ENCODE measurements around the gene EEF1E1.

DNA sequence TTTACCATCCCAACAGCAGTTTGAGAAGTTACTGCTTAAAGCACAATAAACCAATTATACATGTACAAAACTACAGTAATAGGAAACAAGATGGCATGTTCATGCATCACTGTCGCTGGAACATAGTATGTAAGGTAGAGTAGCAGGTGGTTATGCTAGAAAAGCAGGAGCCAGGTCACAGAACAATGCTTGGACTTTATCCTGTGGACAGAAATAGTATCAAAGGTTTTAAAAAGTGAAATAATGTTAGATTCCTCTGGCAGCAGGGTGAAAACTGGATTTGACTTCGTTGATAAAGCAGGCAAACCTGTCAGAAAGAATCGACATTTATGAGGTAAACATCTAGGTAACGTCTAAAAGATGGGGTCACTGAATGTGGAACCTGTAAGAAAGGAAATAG, 40.6 kb downstream of the EEF1E1 start:
- no peak for TF ChIP-seq ZNF133 (tag by site-specific recombination; IDR thresholded peaks at IDR 0.05)
- TF ChIP-seq, protein P1, sequence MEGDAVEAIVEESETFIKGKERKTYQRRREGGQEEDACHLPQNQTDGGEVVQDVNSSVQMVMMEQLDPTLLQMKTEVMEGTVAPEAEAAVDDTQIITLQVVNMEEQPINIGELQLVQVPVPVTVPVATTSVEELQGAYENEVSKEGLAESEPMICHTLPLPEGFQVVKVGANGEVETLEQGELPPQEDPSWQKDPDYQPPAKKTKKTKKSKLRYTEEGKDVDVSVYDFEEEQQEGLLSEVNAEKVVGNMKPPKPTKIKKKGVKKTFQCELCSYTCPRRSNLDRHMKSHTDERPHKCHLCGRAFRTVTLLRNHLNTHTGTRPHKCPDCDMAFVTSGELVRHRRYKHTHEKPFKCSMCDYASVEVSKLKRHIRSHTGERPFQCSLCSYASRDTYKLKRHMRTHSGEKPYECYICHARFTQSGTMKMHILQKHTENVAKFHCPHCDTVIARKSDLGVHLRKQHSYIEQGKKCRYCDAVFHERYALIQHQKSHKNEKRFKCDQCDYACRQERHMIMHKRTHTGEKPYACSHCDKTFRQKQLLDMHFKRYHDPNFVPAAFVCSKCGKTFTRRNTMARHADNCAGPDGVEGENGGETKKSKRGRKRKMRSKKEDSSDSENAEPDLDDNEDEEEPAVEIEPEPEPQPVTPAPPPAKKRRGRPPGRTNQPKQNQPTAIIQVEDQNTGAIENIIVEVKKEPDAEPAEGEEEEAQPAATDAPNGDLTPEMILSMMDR (tag by site-specific recombination; IDR thresholded peaks at IDR 0.05), result no peak
- TF ChIP-seq, protein P2, sequence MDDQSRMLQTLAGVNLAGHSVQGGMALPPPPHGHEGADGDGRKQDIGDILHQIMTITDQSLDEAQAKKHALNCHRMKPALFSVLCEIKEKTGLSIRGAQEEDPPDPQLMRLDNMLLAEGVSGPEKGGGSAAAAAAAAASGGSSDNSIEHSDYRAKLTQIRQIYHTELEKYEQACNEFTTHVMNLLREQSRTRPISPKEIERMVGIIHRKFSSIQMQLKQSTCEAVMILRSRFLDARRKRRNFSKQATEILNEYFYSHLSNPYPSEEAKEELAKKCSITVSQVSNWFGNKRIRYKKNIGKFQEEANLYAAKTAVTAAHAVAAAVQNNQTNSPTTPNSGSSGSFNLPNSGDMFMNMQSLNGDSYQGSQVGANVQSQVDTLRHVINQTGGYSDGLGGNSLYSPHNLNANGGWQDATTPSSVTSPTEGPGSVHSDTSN (CRISPR knock-in tag; IDR thresholded peaks at IDR 0.05), result no peak
- TF ChIP-seq ZNF132 (tag by site-specific recombination; IDR thresholded peaks at IDR 0.05; ENCODE audit: borderline replicate concordance), result no peak
- no peak for TF ChIP-seq ZNF560 (tag by site-specific recombination; IDR thresholded peaks at IDR 0.05; ENCODE audit: borderline replicate concordance)
- no peak for TF ChIP-seq ZNF530 (tag by site-specific recombination; IDR thresholded peaks at IDR 0.05; ENCODE audit: low read depth)
- no peak for TF ChIP-seq ZNF501 (tag by site-specific recombination; IDR thresholded peaks at IDR 0.05)
- TF ChIP-seq ZNF23 (tag by site-specific recombination; IDR thresholded peaks at IDR 0.05; ENCODE audit: borderline replicate concordance), result no peak
- no peak for TF ChIP-seq ZNF121 (tag by site-specific recombination; IDR thresholded peaks at IDR 0.05)
- TF ChIP-seq, protein P3, sequence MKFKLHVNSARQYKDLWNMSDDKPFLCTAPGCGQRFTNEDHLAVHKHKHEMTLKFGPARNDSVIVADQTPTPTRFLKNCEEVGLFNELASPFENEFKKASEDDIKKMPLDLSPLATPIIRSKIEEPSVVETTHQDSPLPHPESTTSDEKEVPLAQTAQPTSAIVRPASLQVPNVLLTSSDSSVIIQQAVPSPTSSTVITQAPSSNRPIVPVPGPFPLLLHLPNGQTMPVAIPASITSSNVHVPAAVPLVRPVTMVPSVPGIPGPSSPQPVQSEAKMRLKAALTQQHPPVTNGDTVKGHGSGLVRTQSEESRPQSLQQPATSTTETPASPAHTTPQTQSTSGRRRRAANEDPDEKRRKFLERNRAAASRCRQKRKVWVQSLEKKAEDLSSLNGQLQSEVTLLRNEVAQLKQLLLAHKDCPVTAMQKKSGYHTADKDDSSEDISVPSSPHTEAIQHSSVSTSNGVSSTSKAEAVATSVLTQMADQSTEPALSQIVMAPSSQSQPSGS (tag by site-specific recombination; IDR thresholded peaks at IDR 0.05; ENCODE audit: low read depth), result no peak
